Rectal smooth muscle tissue (tissue), 1 donor: ENCODE results near the gene PRDM5.
"Not testable (repeated sequence)": the region's sequence is repeated elsewhere in the genome, so short reads cannot be mapped to it uniquely, and the experiment has no call there.

Experiments used
- H3K27ac ChIP-seq: one replicate; pipeline ENCODE4 v1.7.0; 2013; ENCODE audit warnings: low read depth, low read length, inconsistent platforms
- H3K27me3 ChIP-seq: one replicate; pipeline ENCODE4 v1.7.0; 2013; ENCODE audit warnings: low read length; ENCODE audit not compliant: control insufficient read depth, insufficient read depth
- H3K36me3 ChIP-seq: one replicate; pipeline ENCODE4 v1.7.0; 2013; ENCODE audit warnings: low read length; ENCODE audit not compliant: control insufficient read depth, insufficient read depth
- H3K4me1 ChIP-seq: one replicate; pipeline ENCODE4 v1.7.0; 2013; ENCODE audit warnings: low read length; ENCODE audit not compliant: control insufficient read depth, insufficient read depth
- H3K4me3 ChIP-seq: one replicate; pipeline ENCODE4 v1.7.0; 2013; ENCODE audit warnings: low read length
- H3K9ac ChIP-seq: one replicate; pipeline ENCODE4 v1.7.0; 2013; ENCODE audit warnings: low read length

Gene PRDM5

DNA sequence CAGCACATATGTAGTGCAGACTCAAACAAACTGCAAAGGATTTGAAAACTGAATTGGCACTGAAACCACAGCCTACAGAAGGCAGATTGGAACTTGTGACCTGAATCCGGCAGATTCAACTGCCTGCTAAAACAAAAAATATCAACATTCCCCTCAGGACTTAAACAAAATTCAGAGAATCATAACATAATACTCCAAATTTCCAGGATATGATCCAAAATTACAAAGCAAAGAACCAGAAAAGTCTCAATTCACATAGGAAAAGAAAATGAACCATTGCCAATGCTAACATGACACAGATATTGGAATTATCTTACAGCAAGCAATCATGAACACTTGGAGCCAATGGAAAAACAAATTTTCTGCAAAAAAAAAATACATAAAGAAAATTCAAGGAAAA, 250.4 kb downstream of the PRDM5 start:
- Histone ChIP-seq H3K9ac (no peak overlapping the region), H3K27me3 (no peaks in the 10 kb centered on the region), H3K27ac (no peak overlapping the region), H3K4me3 (no peak overlapping the region), H3K4me1 (no peaks in the 10 kb centered on the region), H3K36me3 (no peaks in the 10 kb centered on the region)

DNA sequence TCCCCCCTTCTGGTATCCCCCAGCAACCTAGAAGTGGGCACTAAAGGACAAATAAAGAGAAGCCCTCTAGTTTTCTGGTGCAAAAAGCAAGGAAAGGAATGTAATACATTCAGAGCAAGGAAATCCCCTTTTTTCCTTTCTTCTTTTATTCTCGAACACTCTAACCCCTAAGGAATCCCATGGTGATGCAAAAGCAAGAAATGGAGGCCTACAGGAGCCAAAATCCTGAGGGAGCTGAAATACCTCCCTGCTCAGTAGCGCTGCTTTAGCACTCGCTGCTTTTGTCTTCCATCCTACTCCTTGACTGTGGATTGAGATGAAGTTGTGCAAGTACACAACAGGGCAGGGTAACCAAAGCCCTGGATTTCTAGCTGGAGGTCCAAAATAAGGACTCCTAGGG, 251.0 kb downstream of the PRDM5 start:
- Histone ChIP-seq H3K36me3 (no peaks in the 10 kb centered on the region), H3K27me3 (no peaks in the 10 kb centered on the region), H3K4me1 (no peaks in the 10 kb centered on the region), H3K4me3 (no peak overlapping the region), H3K27ac (no peak overlapping the region), H3K9ac (no peak overlapping the region)

DNA sequence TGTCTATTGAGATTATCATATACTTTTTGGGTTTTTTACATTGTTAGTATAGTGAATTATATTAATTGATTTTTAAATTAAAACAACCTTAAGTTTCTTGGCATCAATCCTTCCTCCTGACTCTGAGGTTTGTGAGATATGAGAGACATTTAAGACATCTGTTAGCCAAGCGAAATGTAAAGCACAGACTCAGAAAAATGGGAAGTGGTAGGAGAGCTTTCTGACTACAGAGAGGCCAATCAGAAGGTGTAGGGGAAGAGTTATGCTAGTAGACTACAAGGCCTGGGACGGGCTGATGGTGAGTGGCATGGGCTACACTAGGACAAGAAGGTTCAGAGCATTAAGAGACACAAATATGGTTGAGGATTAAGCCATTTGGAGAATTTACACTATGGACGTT, 255.4 kb downstream of the PRDM5 start:
- Histone ChIP-seq H3K9ac (no peak overlapping the region), H3K27me3 (no peaks in the 10 kb centered on the region), H3K36me3 (no peaks in the 10 kb centered on the region), H3K4me1 (no peaks in the 10 kb centered on the region), H3K27ac (no peak overlapping the region), H3K4me3 (no peak overlapping the region)

DNA sequence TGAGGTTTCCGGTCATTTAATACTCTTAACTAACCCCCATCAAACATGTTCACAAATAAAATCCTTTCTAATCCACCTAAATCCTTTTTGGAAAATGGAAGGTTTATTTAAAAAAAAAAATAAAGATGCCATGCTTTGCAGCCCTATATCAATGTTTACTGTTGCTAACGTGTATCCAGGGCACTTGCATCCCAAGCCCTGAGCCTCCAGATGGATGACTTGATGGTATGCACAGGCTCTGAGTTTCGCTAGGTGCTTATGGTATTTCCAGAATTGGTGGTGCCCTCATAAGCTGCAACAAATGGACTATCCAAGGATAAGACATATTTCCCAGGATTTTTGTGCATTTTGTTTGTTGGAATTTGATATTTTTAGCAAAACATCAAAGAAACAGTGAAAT, 257.7 kb downstream of the PRDM5 start:
- Histone ChIP-seq H3K27ac (no peak overlapping the region), H3K36me3 (no peaks in the 10 kb centered on the region), H3K27me3 (no peaks in the 10 kb centered on the region), H3K4me3 (no peak overlapping the region), H3K4me1 (no peaks in the 10 kb centered on the region), H3K9ac (no peak overlapping the region)

DNA sequence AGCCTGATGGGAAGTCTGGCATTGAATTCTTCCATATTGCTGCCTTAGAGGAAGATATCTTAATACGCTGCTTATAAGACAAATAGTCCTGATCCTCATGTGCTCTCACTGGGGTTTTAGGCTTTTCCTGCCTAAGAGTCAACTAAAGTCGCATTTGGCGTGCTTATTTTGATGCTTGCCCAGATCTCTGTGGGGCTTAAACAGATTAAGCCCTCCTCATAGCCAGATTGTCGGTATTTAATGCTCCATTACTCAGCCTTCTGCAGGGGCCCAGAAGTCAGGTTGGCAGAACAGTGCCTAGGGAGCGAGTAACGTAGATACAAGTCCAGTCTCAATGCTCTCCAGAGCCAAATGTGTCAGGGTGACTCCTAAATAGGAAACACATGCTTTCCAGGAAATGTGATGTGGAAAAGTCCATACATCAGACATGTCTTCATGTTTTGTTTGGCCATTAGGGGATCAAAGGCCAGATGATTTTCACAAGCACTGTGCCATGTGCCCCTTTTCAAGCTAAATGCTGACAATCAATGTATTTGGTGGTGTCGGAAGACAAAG, 262.8 kb downstream of the PRDM5 start:
- H3K4me3 ChIP-seq = no peak overlapping the region
- H3K36me3 ChIP-seq = no peaks in the 10 kb centered on the region
- H3K4me1 ChIP-seq = no peaks in the 10 kb centered on the region
- H3K27ac ChIP-seq = no peak overlapping the region
- H3K9ac ChIP-seq = no peak overlapping the region
- H3K27me3 ChIP-seq = no peaks in the 10 kb centered on the region

DNA sequence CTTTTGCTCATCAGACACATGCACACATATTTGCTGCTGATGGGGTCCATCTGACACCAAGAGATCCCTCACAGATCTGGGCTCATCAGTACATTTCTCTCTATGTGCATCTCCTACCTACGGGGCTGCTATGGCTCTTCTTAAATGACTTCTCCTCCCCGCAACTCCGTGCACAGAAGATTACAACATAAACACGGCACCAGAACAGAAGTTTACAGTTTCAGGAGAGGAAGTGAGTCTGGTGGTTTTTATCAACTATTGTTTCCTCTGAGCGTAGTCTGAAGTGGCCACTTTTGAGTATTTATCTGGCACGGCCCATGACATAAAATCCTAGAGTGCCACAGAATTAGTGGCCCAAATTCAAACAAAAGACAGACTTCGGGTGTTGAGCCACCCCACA, 263.8 kb downstream of the PRDM5 start:
- H3K36me3 ChIP-seq = no peaks in the 10 kb centered on the region
- no peaks in the 10 kb centered on the region for H3K4me1 ChIP-seq
- H3K27ac ChIP-seq = no peak overlapping the region
- no peaks in the 10 kb centered on the region for H3K27me3 ChIP-seq
- no peak overlapping the region for H3K4me3 ChIP-seq
- no peak overlapping the region for H3K9ac ChIP-seq

DNA sequence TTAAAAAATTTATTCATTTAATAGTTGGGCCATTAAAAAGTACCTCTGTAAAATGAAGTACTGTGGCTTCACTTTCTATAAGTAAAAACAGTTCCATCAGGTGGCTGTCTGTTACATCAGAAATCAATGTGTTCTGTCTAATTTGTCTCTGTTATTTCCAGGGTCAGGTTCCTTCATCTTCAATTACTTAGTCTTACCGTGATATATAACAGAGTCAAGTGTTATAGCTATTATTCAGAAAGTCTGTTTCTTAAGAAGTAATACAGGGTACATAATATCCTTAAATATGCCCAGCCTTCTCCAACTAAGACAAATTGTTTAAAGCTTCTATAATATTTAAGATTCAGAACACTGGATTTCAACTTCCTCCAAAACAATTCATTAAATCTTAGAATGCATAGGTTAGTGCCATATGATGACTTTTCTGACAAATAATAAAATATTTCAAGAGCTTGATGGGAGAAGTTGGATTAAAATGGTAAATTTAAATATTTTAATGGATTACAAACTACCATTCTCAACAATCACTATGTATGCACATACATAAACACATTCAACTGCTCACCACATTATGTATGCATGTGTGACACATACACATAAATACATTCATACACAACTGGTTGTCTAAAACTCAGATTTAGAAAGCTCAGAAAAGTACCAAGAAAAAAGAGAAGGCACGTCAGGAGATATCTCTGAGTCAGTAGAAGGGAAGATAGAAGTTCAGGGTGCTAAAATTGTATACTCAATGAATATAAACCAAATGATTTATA, 268.5 kb downstream of the PRDM5 start:
- Histone ChIP-seq H3K27ac (no peak overlapping the region), H3K36me3 (no peaks in the 10 kb centered on the region), H3K4me3 (no peak overlapping the region), H3K9ac (no peak overlapping the region), H3K4me1 (no peaks in the 10 kb centered on the region), H3K27me3 (no peaks in the 10 kb centered on the region)

DNA sequence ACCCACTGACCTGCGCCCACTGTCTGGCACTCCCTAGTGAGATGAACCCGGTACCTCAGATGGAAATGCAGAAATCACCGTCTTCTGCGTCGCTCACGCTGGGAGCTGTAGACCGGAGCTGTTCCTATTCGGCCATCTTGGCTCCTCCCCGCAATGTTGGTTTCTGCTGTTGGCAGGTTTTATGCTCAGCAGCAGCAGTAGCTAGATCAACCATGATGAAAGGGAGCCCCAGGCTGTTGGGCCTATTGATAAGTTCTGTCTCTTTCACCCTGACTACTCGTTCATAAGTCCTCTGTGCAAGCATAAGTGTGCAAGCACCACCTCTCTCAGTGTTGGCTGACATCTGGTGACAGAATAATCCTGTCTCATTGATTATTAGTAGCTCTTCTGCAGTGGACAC, 274.2 kb downstream of the PRDM5 start:
- H3K9ac ChIP-seq, H3K4me1 ChIP-seq, H3K36me3 ChIP-seq, H3K27me3 ChIP-seq, H3K4me3 ChIP-seq, H3K27ac ChIP-seq: not testable (repeated sequence)
